DND-41 (cell line): ENCODE results near the gene SRCIN1.
"Not testable (repeated sequence)": the region's sequence is repeated elsewhere in the genome, so short reads cannot be mapped to it uniquely, and the experiment has no call there.

Experiments
- ATAC-seq: fragments of 200-7000 bp; cut with Tn5 transposase; 3 replicates; pipeline ENCODE4 v1.9.1; 2021; ENCODE audit warnings: low read depth; ENCODE audit not compliant: insufficient read depth
- DNase-seq: peaks from one replicate; pipeline ENCODE4 v3.0.0-alpha.2; 2020
- H2AFZ ChIP-seq: 2 replicates; pipeline ENCODE4 v1.6.0; 2012; ENCODE audit warnings: low read depth, low read length
- H3K27ac ChIP-seq: 2 replicates; pipeline ENCODE4 v1.5.1; 2012; ENCODE audit warnings: low read length, inconsistent platforms
- H3K27me3 ChIP-seq: fragments of 200-600 bp; sonication (generic); 2 replicates; pipeline ENCODE4 v1.6.0; 2012; ENCODE audit warnings: low read length, mild to moderate bottlenecking, inconsistent platforms; ENCODE audit not compliant: insufficient read depth, poor library complexity
- H3K36me3 ChIP-seq: 2 replicates; pipeline ENCODE4 v1.5.1; 2012; ENCODE audit warnings: low read length, inconsistent platforms; ENCODE audit not compliant: insufficient read depth
- H3K4me1 ChIP-seq: 2 replicates; pipeline ENCODE4 v1.5.1; 2012; ENCODE audit warnings: mild to moderate bottlenecking, low read length; ENCODE audit not compliant: insufficient read depth
- H3K4me2 ChIP-seq: 2 replicates; pipeline ENCODE4 v1.6.0; 2012; ENCODE audit warnings: mild to moderate bottlenecking, moderate library complexity, low read length, inconsistent platforms; ENCODE audit not compliant: insufficient read depth
- H3K4me3 ChIP-seq, 2 experiments: fragments of 200-600 bp in 1 of 2; shearing (Covaris generic) in 1 of 2; 2 replicates each; pipeline ENCODE4 v1.5.1; 2012 to 2016; ENCODE audit warnings: inconsistent platforms in 2 of 2, low read length in 2 of 2, mild to moderate bottlenecking in 2 of 2, low read depth in 1 of 2, moderate library complexity in 1 of 2
- H3K79me2 ChIP-seq: 2 replicates; pipeline ENCODE4 v1.6.0; 2012; ENCODE audit warnings: low read length, inconsistent platforms; ENCODE audit not compliant: insufficient read depth
- H3K9ac ChIP-seq: 2 replicates; pipeline ENCODE4 v1.6.0; 2012; ENCODE audit warnings: low read depth, mild to moderate bottlenecking, inconsistent platforms, low read length, moderate library complexity
- H3K9me3 ChIP-seq: 2 replicates; pipeline ENCODE4 v1.5.1; 2012; ENCODE audit warnings: low read length, moderate library complexity, mild to moderate bottlenecking, inconsistent platforms; ENCODE audit not compliant: insufficient read depth, severe bottlenecking
- H4K20me1 ChIP-seq: 2 replicates; pipeline ENCODE4 v1.6.0; 2012; ENCODE audit warnings: low read length; ENCODE audit not compliant: insufficient read depth
- EZH2 ChIP-seq: IDR thresholded peaks from 3 replicates; pipeline ENCODE4 v1.6.1; 2012; ENCODE audit warnings: borderline replicate concordance, low read depth, mild to moderate bottlenecking, moderate library complexity, low read length, inconsistent platforms; ENCODE audit not compliant: severe bottlenecking
- TF ChIP-seq, protein P1 (sequence below): IDR thresholded peaks from 2 replicates; pipeline ENCODE4 v1.5.1; 2012; ENCODE audit warnings: borderline replicate concordance, low read length, moderate library complexity, mild to moderate bottlenecking; ENCODE audit not compliant: poor library complexity, severe bottlenecking; ENCODE audit errors: extremely low read depth

SRCIN1 gene

GRCh38 chr17:38533241-38533640 lies 72.5 kb downstream of the SRCIN1 start:
- H3K27ac ChIP-seq, result no peak overlapping the region
- H3K79me2 ChIP-seq, result no peaks in the 10 kb centered on the region
- H3K4me2 ChIP-seq, result no peak overlapping the region
- no peak overlapping the region for H3K4me3 ChIP-seq
- H4K20me1 ChIP-seq, result no peaks in the 10 kb centered on the region
- no peaks in the 10 kb centered on the region for H3K4me1 ChIP-seq
- no peaks in the 10 kb centered on the region for H3K27me3 ChIP-seq
- DNase-seq (no peak), ATAC-seq (no peak)
- H3K9ac ChIP-seq, result no peak overlapping the region
- H3K9me3 ChIP-seq, result no peaks in the 10 kb centered on the region
- TF ChIP-seq, protein P1, sequence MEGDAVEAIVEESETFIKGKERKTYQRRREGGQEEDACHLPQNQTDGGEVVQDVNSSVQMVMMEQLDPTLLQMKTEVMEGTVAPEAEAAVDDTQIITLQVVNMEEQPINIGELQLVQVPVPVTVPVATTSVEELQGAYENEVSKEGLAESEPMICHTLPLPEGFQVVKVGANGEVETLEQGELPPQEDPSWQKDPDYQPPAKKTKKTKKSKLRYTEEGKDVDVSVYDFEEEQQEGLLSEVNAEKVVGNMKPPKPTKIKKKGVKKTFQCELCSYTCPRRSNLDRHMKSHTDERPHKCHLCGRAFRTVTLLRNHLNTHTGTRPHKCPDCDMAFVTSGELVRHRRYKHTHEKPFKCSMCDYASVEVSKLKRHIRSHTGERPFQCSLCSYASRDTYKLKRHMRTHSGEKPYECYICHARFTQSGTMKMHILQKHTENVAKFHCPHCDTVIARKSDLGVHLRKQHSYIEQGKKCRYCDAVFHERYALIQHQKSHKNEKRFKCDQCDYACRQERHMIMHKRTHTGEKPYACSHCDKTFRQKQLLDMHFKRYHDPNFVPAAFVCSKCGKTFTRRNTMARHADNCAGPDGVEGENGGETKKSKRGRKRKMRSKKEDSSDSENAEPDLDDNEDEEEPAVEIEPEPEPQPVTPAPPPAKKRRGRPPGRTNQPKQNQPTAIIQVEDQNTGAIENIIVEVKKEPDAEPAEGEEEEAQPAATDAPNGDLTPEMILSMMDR, result no peak
- no peak for TF ChIP-seq EZH2
- no peaks in the 10 kb centered on the region for H3K36me3 ChIP-seq
- H2AFZ ChIP-seq, result no peak overlapping the region

- Histone ChIP-seq H3K27ac (no peak overlapping the region), H4K20me1 (no peaks in the 10 kb centered on the region), H3K9ac (no peak overlapping the region), H3K4me3 (no peak overlapping the region), H3K36me3 (no peaks in the 10 kb centered on the region), H3K4me1 (no peaks in the 10 kb centered on the region), H3K4me2 (no peak overlapping the region), H3K27me3 (no peaks in the 10 kb centered on the region), H3K79me2 (no peaks in the 10 kb centered on the region), H3K9me3 (no peaks in the 10 kb centered on the region), H2AFZ (no peak overlapping the region)
- TF ChIP-seq, protein P1, result no peak
- no peak for TF ChIP-seq EZH2
- no peak for DNase-seq
- no peak for ATAC-seq
Observed at GRCh38 chr17:38532451-38532850, 73.3 kb downstream of the SRCIN1 start.

GRCh38 chr17:38531761-38532160 lies 74.0 kb downstream of the SRCIN1 start:
- not testable (repeated sequence) for H3K4me3 ChIP-seq, ATAC-seq, H3K4me2 ChIP-seq

GRCh38 chr17:38530856-38531255 lies 74.9 kb downstream of the SRCIN1 start:
- not testable (repeated sequence) for H2AFZ ChIP-seq, DNase-seq, H3K4me2 ChIP-seq, H3K27me3 ChIP-seq, ATAC-seq, H3K27ac ChIP-seq, H3K9me3 ChIP-seq, H3K9ac ChIP-seq, H4K20me1 ChIP-seq, H3K79me2 ChIP-seq, H3K36me3 ChIP-seq, H3K4me3 ChIP-seq, H3K4me1 ChIP-seq

More at GRCh38 chr17:38531761-38532160, 74.0 kb downstream of the SRCIN1 start:
- not testable (repeated sequence) for H3K4me1 ChIP-seq, H3K27ac ChIP-seq, H3K36me3 ChIP-seq, H3K79me2 ChIP-seq, H2AFZ ChIP-seq, H3K9ac ChIP-seq, H4K20me1 ChIP-seq, DNase-seq, H3K9me3 ChIP-seq, H3K27me3 ChIP-seq

DNA sequence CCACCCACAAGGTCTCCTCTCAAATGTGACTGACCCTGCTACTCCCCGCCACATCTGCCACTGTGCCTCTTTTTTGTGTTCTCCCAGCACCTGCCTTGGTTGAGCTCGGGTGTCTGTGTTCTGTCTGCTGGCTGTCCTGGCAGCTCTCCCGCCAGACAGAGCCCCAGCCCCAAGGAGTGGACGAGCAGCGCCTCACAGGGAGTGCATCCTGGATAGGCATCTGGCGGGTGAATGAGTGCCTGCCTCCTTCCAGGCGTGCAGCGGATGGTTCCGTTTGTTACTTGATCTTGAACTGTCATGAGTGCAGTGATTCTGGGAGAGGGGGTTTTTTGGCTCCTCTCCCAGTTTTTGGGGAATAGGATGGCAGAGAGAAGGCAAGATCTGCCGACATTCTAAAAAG lies 77.6 kb downstream of the SRCIN1 start:
- not testable (repeated sequence) for DNase-seq, H3K9me3 ChIP-seq, ATAC-seq

GRCh38 chr17:38526526-38526925 lies 79.2 kb downstream of the SRCIN1 start:
- H3K27me3 ChIP-seq, H3K79me2 ChIP-seq, H3K4me3 ChIP-seq, ATAC-seq, H3K4me2 ChIP-seq, H3K27ac ChIP-seq, H3K36me3 ChIP-seq, DNase-seq, H3K4me1 ChIP-seq, H3K9ac ChIP-seq, H4K20me1 ChIP-seq, H3K9me3 ChIP-seq, H2AFZ ChIP-seq: not testable (repeated sequence)

More for the DNA sequence above, 77.6 kb downstream of the SRCIN1 start:
- not testable (repeated sequence) for H3K4me1 ChIP-seq, H3K27ac ChIP-seq, H4K20me1 ChIP-seq, H3K4me2 ChIP-seq, H3K9ac ChIP-seq, H3K4me3 ChIP-seq, H2AFZ ChIP-seq, H3K27me3 ChIP-seq, H3K79me2 ChIP-seq, H3K36me3 ChIP-seq
